ENCODE data around the gene P2RX7.

DNA sequence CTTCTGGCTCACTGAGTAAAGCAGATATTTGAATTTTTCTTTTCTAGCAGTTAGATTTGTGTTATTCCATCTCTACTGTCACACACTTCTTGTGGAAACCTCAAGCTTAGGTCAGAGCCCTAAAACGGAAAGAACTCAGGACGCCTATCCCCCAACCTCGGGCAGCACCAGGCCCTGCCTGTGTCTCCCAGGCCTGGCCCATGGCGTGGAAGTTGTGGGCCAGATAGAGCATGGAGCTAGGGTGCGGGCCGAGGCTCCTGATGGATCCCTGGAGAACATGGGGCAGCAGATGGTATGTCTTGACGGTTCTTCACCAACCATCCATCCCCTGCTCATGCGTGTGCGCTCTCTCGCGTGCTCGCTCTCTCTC is 97.8 kb downstream of the P2RX7 start:
- TF ChIP-seq, protein P1, sequence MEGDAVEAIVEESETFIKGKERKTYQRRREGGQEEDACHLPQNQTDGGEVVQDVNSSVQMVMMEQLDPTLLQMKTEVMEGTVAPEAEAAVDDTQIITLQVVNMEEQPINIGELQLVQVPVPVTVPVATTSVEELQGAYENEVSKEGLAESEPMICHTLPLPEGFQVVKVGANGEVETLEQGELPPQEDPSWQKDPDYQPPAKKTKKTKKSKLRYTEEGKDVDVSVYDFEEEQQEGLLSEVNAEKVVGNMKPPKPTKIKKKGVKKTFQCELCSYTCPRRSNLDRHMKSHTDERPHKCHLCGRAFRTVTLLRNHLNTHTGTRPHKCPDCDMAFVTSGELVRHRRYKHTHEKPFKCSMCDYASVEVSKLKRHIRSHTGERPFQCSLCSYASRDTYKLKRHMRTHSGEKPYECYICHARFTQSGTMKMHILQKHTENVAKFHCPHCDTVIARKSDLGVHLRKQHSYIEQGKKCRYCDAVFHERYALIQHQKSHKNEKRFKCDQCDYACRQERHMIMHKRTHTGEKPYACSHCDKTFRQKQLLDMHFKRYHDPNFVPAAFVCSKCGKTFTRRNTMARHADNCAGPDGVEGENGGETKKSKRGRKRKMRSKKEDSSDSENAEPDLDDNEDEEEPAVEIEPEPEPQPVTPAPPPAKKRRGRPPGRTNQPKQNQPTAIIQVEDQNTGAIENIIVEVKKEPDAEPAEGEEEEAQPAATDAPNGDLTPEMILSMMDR (IDR thresholded peaks at IDR 0.05; ENCODE audit: low read length): no peak
- TF ChIP-seq EZH2 (optimal IDR thresholded peaks at IDR 0.05; ENCODE audit: low read depth, low read length): no peak
- no peak for TF ChIP-seq EZH2phosphoT487 (IDR thresholded peaks at IDR 0.05; ENCODE audit: low read length)
